Testis (tissue), 2 donors: Measurements from ENCODE around the gene PRR23A.

Source experiments
- POLR2A ChIP-seq: fragments of 450-650 bp; IDR thresholded peaks from one replicate; pipeline ENCODE4 v1.6.1; 2017; ENCODE audit warnings: antibody characterized with exemption, mild to moderate bottlenecking, moderate library complexity
- TF ChIP-seq, protein P1 (sequence below), 3 experiments: fragments of 450-650 bp in 2 of 3; fragments of 200-600 bp in 1 of 3; sonication (generic) in 1 of 3; IDR thresholded peaks; one replicate each; pipeline ENCODE4 v1.5.1; 2016 to 2019; ENCODE audit warnings: antibody characterized with exemption in 3 of 3, mild to moderate bottlenecking in 2 of 3, moderate library complexity in 1 of 3

DNA sequence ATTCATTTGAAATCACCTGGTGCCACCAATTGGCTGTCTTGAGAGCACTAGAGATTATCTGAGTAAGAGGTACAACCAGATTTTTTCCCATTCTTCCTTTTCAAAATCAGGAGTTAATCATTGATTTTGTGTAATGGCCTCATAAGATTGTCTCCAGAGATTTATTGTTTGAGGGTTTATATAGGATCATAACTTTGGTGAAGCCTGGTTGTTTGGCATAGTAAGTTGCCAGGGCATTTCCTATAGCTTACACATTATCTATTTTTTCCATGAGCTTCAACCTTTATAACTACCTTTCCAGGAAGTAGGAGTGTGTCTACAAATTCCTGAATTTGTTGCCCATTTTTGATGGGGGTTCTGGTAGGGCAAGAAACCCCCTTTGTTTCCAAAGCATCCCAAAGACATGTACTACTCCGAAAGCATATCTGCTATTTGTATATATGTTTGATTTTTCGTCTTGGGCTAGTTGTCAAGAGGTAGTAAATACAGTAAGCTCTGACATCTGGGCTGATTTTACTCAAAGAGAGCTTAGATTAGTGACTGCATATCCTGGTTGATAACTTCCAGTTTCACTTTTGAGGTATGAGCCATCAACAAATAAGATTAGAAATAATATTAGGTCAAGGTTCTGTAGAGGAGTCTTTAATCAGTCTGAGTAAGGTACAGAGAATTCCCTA is 26.4 kb upstream of the PRR23A start:
- TF ChIP-seq POLR2A = no peak
- TF ChIP-seq, protein P1, sequence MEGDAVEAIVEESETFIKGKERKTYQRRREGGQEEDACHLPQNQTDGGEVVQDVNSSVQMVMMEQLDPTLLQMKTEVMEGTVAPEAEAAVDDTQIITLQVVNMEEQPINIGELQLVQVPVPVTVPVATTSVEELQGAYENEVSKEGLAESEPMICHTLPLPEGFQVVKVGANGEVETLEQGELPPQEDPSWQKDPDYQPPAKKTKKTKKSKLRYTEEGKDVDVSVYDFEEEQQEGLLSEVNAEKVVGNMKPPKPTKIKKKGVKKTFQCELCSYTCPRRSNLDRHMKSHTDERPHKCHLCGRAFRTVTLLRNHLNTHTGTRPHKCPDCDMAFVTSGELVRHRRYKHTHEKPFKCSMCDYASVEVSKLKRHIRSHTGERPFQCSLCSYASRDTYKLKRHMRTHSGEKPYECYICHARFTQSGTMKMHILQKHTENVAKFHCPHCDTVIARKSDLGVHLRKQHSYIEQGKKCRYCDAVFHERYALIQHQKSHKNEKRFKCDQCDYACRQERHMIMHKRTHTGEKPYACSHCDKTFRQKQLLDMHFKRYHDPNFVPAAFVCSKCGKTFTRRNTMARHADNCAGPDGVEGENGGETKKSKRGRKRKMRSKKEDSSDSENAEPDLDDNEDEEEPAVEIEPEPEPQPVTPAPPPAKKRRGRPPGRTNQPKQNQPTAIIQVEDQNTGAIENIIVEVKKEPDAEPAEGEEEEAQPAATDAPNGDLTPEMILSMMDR (IDR thresholded peaks at IDR 0.05) = no peak
